MG63 (cell line): ENCODE data around the gene TCAP. TPM values are rescaled to one million over a fixed set of nuclear protein-coding genes. Genes with fewer than 3 reads are reported as not detected.

ENCODE experiments used
- DNase-seq: peaks from one replicate; pipeline ENCODE4 v3.0.0-alpha.2; 2020
- H3K27me3 ChIP-seq: fragments of 250-450 bp; sonication (Bioruptor Pico); 2 replicates; pipeline ENCODE4 v1.5.1; 2020; ENCODE audit warnings: mild to moderate bottlenecking, moderate library complexity
- H3K36me3 ChIP-seq: fragments of 250-450 bp; sonication (Bioruptor Pico); 2 replicates; pipeline ENCODE4 v1.5.1; 2020; ENCODE audit warnings: mild to moderate bottlenecking, moderate library complexity
- H3K4me3 ChIP-seq: fragments of 250-450 bp; sonication (Bioruptor Pico); 2 replicates; pipeline ENCODE4 v1.5.1; 2020; ENCODE audit warnings: mild to moderate bottlenecking, moderate library complexity
- H3K9me3 ChIP-seq: fragments of 250-450 bp; sonication (Bioruptor Pico); 2 replicates; pipeline ENCODE4 v1.5.1; 2020; ENCODE audit warnings: mild to moderate bottlenecking, moderate library complexity
- total RNA-seq: library from RNA; depleted of rRNA; stranded (reverse); fragments of >200 nt; shearing (Covaris generic); gene quantifications from 2 replicates; pipeline ENCODE4 v1.2.3, GENCODE V29; 2014; ENCODE audit warnings: low replicate concordance

Gene TCAP
- total RNA-seq, 1 experiment from 2014 or later: 0.07 TPM

DNA sequence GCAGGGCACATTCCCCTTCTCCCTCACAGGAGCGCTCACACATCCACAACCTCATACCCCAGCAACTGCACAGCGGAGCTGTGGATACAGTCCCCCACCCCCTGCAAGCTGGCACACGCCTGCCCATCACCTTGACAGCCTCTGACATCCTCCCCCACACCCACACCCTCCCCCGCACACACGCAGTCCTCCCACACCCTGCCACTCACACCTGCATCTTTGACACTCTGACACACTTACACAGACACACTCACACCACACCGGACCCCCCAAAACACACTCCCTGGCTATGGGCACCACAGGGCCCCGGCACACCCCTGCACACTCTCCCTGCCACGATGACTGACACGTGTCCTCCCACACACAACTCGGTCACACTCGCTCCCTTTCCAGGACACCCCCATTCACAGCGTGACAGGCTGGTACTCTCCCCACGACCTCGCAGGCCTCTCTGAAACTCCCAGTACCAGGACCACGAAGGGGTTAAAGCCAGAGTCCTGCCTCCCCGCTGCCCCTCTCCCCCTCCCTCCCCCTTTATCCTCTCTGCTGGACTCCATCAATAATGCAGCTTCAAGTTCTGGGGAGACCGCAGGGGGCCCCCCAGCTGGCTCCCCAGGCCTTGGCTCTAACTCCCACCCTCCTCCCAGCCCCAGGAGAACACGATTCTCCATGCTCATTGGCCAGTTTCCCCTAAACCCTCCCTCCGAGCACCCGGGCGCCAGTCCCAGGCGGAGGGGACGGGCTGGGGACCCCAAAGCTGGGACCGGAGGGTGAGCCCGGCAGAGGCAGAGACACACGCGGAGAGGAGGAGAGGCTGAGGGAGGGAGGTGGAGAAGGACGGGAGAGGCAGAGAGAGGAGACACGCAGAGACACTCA, 38.7 kb upstream of the TCAP start, which contains the start of gene PPP1R1B:
TSS of gene PPP1R1B (plus strand) at position 782 of the 876 bp plus-strand sequence. CDS start 441 bp downstream, outside the sequence.
- peaks cover 9% of the 10 kb centered on the region; the same call in 1 of the 2 replicates for H3K27me3 ChIP-seq
- DNase-seq: no peak
- H3K9me3 ChIP-seq: no peaks in the 10 kb centered on the region
- H3K36me3 ChIP-seq: no peaks in the 10 kb centered on the region; the same call in 1 of the 2 replicates
- no peak within 1 kb of the TSS for H3K4me3 ChIP-seq

DNA sequence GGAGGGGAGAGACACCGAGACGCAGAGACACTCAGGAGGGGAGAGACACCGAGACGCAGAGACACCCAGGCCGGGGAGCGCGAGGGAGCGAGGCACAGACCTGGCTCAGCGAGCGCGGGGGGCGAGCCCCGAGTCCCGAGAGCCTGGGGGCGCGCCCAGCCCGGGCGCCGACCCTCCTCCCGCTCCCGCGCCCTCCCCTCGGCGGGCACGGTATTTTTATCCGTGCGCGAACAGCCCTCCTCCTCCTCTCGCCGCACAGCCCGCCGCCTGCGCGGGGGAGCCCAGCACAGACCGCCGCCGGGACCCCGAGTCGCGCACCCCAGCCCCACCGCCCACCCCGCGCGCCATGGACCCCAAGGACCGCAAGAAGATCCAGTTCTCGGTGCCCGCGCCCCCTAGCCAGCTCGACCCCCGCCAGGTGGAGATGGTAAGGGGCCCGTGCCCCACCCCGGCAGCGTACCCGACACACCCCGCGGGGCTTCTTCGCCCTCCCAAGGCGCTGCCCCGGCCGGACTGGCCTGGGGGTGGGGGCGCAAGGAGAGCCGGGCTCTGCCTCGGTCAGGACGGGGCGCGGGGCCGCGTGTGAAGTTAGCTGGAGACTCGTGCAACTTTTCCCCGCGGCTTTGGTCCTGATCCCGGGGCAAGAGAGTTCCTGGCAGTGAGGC, 38.0 kb upstream of the TCAP start:
- DNase-seq: no peak
- no peaks in the 10 kb centered on the region; the same call in 1 of the 2 replicates for H3K36me3 ChIP-seq
- peaks cover 9% of the 10 kb centered on the region; the same call in 1 of the 2 replicates for H3K27me3 ChIP-seq
- no peaks in the 10 kb centered on the region for H3K9me3 ChIP-seq
- H3K4me3 ChIP-seq: no peak overlapping the region

DNA sequence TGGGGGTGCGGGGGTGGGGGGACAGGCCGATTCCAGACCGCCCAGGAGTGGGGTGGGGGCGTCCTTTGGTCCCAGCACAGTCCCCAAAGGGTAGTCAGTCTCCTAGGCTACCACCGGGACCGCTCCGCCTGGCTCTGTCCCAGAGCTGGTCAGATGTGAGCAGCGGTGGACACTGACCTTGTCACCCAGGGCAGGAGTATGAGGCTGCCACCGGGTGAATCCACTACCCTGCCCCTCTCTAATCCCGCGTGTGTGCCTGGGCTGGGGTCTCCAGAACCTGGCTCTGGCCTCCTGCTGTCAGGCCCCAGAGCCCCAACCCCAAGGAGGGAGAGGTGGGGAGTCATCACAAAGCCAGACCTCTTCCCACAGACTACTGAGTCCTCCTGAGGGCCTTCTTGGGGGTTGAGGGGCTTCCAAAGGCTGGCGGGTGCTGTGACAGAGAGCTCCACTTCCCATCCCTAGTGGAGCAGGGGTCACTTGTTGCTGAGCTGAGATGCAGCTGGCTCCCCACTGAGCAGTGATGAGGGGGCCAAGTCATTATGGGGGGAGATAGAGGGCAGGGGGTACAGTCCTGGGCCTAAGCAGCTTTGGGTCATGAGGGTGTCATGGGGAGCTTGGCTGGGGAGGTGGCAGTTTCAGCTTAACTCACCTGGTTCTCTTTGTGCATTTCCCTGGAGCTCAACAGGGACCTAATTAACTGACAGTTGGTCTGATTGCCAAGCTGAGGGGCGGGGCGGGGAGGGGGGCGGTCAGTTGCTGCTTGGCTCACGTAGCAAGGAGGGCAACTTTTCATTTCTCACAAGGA, 37.2 kb upstream of the TCAP start:
- H3K4me3 ChIP-seq: no peak overlapping the region
- peaks cover 9% of the 10 kb centered on the region; the same call in 1 of the 2 replicates for H3K27me3 ChIP-seq
- H3K9me3 ChIP-seq: no peaks in the 10 kb centered on the region
- H3K36me3 ChIP-seq: no peaks in the 10 kb centered on the region
- no peak for DNase-seq

DNA sequence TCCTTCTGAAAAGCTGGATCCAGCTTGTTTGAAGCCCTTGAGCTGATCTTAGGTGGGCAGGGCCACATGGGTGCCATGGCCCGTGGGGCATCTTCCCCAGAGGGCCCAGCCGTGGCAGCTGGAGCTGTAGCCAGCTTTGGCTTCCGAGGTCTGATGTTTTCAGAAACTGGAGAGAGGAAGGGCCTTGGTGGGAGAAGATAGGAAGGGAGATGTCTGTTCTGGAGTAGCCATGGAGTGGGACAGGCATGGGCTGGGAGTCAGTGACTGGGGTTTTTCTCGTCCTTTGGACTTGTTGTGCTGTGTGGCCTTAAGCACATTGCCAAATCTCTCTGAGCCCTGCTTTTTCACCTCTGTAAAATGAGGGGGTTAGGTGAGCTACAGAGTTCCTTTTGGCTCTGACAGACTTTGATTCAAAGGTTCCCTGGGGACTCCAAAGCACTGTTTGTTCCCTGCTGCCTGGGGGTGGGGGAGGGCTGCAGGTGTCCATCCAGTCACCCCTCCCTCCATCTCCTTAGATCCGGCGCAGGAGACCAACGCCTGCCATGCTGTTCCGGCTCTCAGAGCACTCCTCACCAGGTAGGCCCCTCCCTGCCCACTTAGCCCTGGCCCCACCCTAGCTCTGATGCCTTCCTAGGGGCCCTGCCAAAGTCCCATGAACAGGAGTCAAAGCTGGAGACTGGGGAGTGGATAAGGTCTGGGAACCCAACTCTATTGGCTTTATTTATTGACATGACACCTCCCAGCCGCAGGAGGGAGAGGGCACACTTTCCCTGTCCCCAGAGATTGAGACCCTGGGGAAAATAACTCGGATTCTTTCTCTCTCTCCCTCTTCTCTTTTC, 36.3 kb upstream of the TCAP start:
- Histone ChIP-seq H3K9me3 (no peaks in the 10 kb centered on the region), H3K36me3 (no peaks in the 10 kb centered on the region), H3K27me3 (peaks cover 9% of the 10 kb centered on the region; the same call in 1 of the 2 replicates), H3K4me3 (no peak overlapping the region)
- no peak for DNase-seq

DNA sequence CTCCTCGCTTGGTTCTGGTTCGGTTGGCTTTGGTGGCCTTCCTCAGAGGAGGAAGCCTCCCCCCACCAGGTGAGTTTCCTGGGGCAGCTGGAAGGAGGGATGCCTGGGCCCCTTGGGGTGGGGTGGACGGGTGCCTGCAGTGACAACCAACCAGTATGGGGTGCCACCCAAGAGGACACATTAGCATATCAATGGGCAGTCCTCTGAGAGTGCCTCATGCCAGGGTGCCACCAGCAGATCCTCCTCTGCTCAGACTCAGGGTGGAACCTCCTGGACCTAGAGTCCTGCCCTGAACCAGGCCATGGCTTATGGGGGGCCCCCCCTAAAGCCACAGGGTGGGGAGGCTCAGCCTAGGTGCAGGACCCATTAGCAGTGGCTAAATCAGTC, 35.7 kb upstream of the TCAP start:
- Histone ChIP-seq H3K4me3 (no peak overlapping the region), H3K9me3 (no peaks in the 10 kb centered on the region), H3K27me3 (peaks cover 9% of the 10 kb centered on the region; the same call in 1 of the 2 replicates), H3K36me3 (no peaks in the 10 kb centered on the region)
- no peak for DNase-seq

DNA sequence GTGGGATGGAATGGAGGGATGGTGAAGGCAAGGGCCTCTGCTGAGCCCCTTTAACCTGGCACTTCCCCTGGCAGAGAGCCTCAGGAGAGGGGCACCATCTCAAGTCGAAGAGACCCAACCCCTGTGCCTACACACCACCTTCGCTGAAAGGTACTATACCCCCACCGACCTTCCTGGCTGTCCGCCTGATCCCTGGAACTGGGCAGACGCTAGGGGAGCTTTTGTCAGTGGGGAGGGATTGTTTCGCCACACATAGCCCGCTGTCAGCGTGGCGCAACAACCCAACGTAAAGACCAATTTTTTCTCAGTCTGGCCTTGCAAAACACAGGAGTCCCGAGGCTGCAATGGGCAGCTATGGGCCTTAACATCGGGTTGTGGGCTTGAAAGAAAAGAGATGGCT, 35.3 kb upstream of the TCAP start:
- Histone ChIP-seq H3K27me3 (peaks cover 9% of the 10 kb centered on the region; the same call in 1 of the 2 replicates), H3K9me3 (no peaks in the 10 kb centered on the region), H3K4me3 (no peak overlapping the region), H3K36me3 (no peaks in the 10 kb centered on the region)
- DNase-seq: no peak

DNA sequence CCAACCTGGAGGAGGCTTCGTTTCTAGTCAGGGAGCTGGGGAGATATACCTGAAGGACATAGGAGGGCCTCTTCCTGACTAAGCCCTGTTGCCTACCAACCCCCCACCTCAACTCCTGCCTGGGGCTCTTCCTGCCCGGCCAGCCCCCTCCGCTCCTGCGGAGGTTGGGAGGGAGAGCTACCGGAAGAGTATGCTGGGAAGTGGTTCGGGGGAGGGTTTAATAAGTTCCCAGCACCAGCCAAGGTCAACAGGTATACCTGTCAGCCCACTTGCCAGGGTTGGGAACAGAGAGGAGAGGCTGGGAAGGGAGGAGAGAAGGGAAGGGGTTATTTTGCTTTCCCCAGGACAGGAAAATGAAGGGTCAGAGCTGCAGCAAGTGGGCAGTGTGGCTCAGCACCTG, 33.7 kb upstream of the TCAP start:
- Histone ChIP-seq H3K4me3 (no peak overlapping the region), H3K9me3 (no peaks in the 10 kb centered on the region), H3K36me3 (no peaks in the 10 kb centered on the region), H3K27me3 (peaks cover 9% of the 10 kb centered on the region; the same call in 1 of the 2 replicates)
- DNase-seq: no peak

DNA sequence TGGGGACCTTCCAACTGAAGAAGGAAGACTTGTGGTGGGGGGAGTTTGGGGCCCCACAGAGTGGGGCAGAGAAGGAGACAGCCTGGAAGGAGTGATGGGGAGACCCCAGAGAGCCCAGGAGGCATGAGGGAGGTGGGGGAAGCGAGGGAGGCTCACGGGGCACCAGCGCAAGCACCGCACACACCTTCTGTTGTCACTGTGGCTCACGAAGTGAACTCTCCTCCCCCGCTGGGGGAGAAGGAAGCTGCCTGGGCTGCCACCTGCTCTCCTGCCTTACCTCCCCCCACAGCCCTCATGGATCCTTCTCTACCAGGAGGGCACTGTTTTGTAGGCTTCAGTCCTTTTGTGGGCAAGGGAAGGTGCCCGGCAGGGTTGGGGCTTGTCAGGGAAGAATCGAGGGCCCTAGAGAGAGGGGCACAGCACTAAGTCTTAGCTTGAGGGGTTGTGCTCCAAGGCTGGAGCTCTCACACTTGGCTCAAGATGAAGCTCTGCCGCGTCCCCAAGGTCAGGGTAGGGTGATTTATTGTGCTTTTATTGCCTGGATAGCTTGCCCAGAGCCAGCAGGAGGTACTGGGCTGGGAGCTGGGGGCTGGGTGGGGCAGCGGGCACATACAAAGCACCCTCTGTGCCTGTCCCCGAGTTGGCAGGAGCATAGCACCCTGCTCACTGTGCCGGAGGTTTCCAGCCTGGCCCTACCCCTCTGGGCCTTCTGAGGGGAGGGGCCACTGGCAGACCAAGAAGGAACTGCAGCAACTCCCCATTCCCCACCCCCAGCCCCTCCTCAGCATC, 32.8 kb upstream of the TCAP start:
- Histone ChIP-seq H3K27me3 (peaks cover under 1% of the 10 kb centered on the region; the same call in 1 of the 2 replicates), H3K36me3 (no peaks in the 10 kb centered on the region), H3K9me3 (no peaks in the 10 kb centered on the region), H3K4me3 (no peak overlapping the region)
- no peak for DNase-seq

DNA sequence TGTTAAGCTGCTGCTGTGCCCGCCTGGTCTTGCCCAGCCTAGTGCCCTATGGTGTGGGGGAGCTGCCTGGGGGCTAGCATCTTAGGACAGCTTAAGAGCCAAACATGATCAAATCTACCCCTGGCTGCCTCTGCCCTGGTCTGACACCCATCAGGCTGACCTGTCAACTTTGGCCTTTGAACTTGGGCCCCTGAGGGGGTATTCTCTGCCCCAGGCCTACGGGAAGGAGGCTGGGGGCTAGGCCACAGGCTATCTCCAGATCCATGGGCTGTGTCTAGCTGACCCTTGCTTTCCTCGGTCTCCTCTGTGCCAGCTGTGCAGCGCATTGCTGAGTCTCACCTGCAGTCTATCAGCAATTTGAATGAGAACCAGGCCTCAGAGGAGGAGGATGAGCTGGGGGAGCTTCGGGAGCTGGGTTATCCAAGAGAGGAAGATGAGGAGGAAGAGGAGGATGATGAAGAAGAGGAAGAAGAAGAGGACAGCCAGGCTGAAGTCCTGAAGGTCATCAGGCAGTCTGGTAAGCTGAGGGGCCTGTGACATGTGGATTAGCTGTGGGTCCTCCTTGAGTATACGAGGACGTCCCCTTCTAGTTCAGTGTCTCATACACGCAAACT, 31.5 kb upstream of the TCAP start:
- no peak for DNase-seq
- no peaks in the 10 kb centered on the region for H3K27me3 ChIP-seq
- H3K4me3 ChIP-seq: no peak overlapping the region
- no peaks in the 10 kb centered on the region; the same call in 1 of the 2 replicates for H3K36me3 ChIP-seq
- H3K9me3 ChIP-seq: no peaks in the 10 kb centered on the region

DNA sequence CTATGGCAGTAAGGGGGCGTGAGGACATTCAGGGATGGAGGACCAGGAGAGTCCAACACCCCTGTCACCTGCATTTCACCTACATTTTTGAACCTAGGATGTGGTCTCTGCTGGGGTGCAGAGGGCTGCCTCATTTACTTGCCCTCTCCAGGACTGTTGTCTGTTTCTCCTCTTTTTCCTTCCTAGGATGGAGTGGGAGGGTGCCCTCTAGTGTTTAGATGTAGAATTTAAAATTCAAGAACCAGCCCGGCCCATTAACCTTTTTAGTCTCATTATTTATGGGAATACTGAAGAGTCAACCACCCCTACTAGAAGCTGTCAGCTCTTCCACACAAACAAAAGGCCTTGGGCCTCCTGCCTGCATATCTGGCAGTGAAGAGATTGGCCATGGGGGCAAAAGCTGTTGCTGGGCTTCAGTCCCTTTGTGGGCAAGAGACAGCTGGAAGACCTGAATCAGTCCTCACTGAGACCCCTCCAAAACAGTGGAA, 30.7 kb upstream of the TCAP start:
- DNase-seq: no peak
- Histone ChIP-seq H3K27me3 (no peaks in the 10 kb centered on the region), H3K4me3 (no peak overlapping the region), H3K36me3 (no peaks in the 10 kb centered on the region; the same call in 1 of the 2 replicates), H3K9me3 (no peaks in the 10 kb centered on the region)

DNA sequence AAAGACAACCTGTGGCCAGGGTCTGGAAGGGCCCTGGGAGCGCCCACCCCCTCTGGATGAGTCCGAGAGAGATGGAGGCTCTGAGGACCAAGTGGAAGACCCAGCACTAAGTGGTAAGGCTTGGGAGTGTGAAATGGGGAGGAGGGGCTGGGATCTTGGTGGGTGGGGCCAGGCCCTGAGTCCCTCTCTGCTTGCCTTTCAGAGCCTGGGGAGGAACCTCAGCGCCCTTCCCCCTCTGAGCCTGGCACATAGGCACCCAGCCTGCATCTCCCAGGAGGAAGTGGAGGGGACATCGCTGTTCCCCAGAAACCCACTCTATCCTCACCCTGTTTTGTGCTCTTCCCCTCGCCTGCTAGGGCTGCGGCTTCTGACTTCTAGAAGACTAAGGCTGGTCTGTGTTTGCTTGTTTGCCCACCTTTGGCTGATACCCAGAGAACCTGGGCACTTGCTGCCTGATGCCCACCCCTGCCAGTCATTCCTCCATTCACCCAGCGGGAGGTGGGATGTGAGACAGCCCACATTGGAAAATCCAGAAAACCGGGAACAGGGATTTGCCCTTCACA, 29.5 kb upstream of the TCAP start:
- DNase-seq: no peak
- no peaks in the 10 kb centered on the region for H3K27me3 ChIP-seq
- no peaks in the 10 kb centered on the region for H3K9me3 ChIP-seq
- no peak overlapping the region for H3K4me3 ChIP-seq
- peaks cover 3% of the 10 kb centered on the region; the same call in 1 of the 2 replicates for H3K36me3 ChIP-seq

DNA sequence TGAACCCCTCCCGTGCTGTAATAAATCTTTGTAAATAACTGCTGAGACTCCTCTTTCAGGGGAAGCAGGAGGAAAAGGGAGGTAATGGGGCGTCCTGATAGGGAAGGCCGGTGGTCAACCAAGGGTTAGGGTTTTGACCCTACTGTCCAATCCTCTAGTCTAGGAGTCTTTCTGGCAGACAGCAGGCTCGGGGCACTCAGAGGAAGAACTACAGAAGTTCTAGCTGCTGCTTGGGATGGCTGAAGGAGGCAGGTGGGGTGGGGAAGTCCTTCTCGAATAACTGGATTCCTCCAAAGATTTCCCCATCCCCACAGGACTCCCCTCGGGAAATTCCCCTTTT, 28.6 kb upstream of the TCAP start:
- H3K27me3 ChIP-seq: no peaks in the 10 kb centered on the region
- H3K36me3 ChIP-seq: peaks cover 3% of the 10 kb centered on the region; the same call in 1 of the 2 replicates
- no peaks in the 10 kb centered on the region for H3K9me3 ChIP-seq
- DNase-seq: no peak
- H3K4me3 ChIP-seq: peak overlapping the region; percentile 76

DNA sequence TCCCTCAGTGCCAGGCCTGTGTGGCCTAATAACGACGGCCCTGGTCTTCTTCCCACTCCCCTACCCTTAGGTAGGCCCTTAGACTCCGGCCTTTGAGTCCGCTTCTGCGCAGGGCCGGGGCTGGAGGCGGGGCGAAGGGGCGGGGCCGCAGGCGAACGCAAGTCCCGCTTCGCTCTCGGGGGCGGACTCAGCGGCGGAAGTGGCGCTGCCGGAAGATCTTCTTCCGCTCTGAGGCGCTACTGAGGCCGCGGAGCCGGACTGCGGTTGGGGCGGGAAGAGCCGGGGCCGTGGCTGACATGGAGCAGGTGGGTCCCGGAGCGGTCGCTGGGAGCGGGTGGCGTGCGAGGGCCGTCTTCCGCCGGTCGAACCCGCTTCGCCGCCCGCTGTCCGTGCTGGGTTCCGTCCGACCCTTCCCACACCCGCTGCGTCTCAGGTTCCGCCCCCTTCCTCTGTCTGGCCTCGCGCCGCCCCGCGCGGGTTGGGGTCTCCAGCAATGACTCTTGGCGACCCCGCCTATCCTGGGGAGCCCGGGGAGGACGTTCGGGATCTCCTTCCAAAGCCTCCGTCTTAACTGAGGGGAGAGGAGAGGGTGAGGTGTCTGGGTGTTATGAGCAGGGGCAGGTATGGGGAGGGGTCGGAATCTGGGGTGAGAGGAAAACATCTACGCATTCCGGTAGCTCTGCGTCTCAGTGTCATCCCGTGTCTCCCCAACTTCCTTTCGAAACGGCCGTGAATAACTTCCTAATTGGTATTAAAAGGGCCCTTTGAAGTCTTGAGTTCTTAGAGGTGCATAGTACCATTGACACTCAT, 28.0 kb upstream of the TCAP start, which contains the start of gene STARD3:
TSS of gene STARD3 (plus strand) at position 218 of the 810 bp plus-strand sequence. CDS start 16,388 bp downstream, outside the sequence.
- peak; percentile 95 for DNase-seq
- Histone ChIP-seq H3K4me3 (peak within 1 kb of the TSS; percentile 76), H3K9me3 (no peaks in the 10 kb centered on the region), H3K27me3 (no peaks in the 10 kb centered on the region), H3K36me3 (peaks cover 3% of the 10 kb centered on the region; the same call in 1 of the 2 replicates)

DNA sequence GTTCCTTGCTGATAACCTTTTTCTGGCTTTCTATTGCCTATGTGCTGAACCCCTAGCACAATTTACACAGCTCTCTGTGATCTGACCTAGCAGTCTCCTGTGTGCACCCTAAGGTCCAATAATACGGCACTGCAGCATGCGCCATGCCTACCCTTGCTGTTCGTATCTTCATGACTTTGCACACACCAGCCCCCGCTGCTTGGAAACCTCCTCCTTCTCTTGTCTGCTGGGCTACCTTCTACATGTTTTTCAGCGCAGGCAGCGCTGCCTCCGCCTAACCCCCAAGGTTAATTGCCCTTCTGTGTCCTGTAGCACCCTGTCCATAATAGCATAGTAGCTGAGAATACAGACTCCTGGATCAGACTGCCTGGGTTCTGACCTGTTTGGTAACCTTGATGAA, 26.8 kb upstream of the TCAP start:
- Histone ChIP-seq H3K36me3 (peaks cover 3% of the 10 kb centered on the region; the same call in 1 of the 2 replicates), H3K9me3 (no peaks in the 10 kb centered on the region), H3K4me3 (peak overlapping the region; percentile 76), H3K27me3 (no peaks in the 10 kb centered on the region)
- DNase-seq: no peak
